NCI-H82 treated with DMSO at 0.1 percent for 48 hours (cell line): ENCODE measurements around the gene CYTH1.

Source experiments
- DNase-seq: peaks from one replicate; lab custom pipeline; 2025; ENCODE audit not compliant: unreplicated experiment; lab: John Stamatoyannopoulos, UW

Gene CYTH1

GRCh38 chr17:78781893-78782304, at the start of gene CYTH1:
Gene CYTH1, minus strand, starts transcription at chr17:78782273. Its CDS starts 50 bp downstream, at chr17:78782223.
- no peak for DNase-seq

GRCh38 chr17:78829477-78829876, 47.4 kb upstream of the CYTH1 start:
- no peak for DNase-seq

GRCh38 chr17:78828470-78829185, 46.6 kb upstream of the CYTH1 start:
- DNase-seq: no peak

GRCh38 chr17:78826836-78827509, 44.9 kb upstream of the CYTH1 start:
- no peak for DNase-seq

- no peak for DNase-seq
These were observed 44.3 kb upstream of the CYTH1 start for GRCh38 chr17:78826421-78826820.

GRCh38 chr17:78825696-78826095, 43.6 kb upstream of the CYTH1 start:
- DNase-seq: no peak

- no peak for DNase-seq
These were observed 42.2 kb upstream of the CYTH1 start for GRCh38 chr17:78824240-78824639.

- no peak for DNase-seq
These were observed 41.4 kb upstream of the CYTH1 start for GRCh38 chr17:78823282-78824046.

- DNase-seq: no peak
These were observed 40.5 kb upstream of the CYTH1 start for GRCh38 chr17:78822552-78822951.

- DNase-seq: no peak
These were observed 39.9 kb upstream of the CYTH1 start for GRCh38 chr17:78821961-78822360.

GRCh38 chr17:78820841-78821240, 38.8 kb upstream of the CYTH1 start:
- no peak for DNase-seq

- no peak for DNase-seq
These were observed 38.0 kb upstream of the CYTH1 start for GRCh38 chr17:78819806-78820792.

GRCh38 chr17:78819402-78819801, 37.3 kb upstream of the CYTH1 start:
- DNase-seq: no peak

- DNase-seq: no peak
These were observed 36.9 kb upstream of the CYTH1 start for GRCh38 chr17:78818932-78819331.

- no peak for DNase-seq
These were observed 36.2 kb upstream of the CYTH1 start for GRCh38 chr17:78818152-78818846.

GRCh38 chr17:78817123-78817522, 35.0 kb upstream of the CYTH1 start:
- DNase-seq: no peak

GRCh38 chr17:78815696-78816095, 33.6 kb upstream of the CYTH1 start:
- no peak for DNase-seq

GRCh38 chr17:78812855-78813254, 30.8 kb upstream of the CYTH1 start:
- no peak for DNase-seq

- no peak for DNase-seq
These were observed 26.1 kb upstream of the CYTH1 start for GRCh38 chr17:78808163-78808562.

- no peak for DNase-seq
These were observed 24.4 kb upstream of the CYTH1 start for GRCh38 chr17:78806451-78806850.
